ES-I3 (cell line): ENCODE data around the gene GAS2L1.
"Not testable (repeated sequence)": the region's sequence is repeated elsewhere in the genome, so short reads cannot be mapped to it uniquely, and the experiment has no call there.

Source experiments
- H3K36me3 ChIP-seq: 2 replicates; pipeline ENCODE4 v1.6.1; 2013; ENCODE audit warnings: mild to moderate bottlenecking, low read length, control low read depth, moderate library complexity; ENCODE audit not compliant: insufficient read depth
- H3K4me1 ChIP-seq: 2 replicates; pipeline ENCODE4 v1.6.1; 2013; ENCODE audit warnings: mild to moderate bottlenecking, control low read depth, low read length; ENCODE audit not compliant: insufficient read depth
- H3K9ac ChIP-seq: 2 replicates; pipeline ENCODE4 v1.6.1; 2013; ENCODE audit warnings: low read depth, mild to moderate bottlenecking, low read length, moderate library complexity
- H3K9me3 ChIP-seq: 2 replicates; pipeline ENCODE4 v1.6.1; 2013; ENCODE audit warnings: mild to moderate bottlenecking, low read length, moderate library complexity; ENCODE audit not compliant: control insufficient read depth, insufficient read depth

GAS2L1 gene

DNA sequence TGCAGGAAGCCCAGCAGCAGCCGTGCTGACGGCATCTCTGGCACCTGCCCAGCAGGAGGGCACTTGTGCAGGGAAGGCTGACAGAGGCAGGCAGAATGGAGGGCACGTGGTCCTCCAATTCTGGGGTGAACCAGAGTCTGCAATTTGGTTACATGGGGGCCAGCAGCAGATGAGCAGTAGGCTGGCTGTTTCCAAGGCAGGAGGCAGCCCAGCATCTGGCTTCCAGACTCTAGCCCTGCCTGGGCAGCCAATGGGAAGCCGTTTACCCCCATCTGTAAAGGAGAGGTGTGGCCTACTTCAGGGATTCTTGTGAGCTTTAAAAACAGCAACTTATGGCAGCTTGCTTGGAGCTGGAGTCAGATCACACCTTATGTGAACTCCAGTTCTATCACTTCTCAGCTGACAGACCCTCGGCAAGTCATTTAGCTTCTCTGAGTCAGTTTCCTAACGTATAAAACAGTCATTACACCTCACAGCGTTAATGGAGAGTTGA is 36.9 kb downstream of the GAS2L1 start:
- Histone ChIP-seq H3K9me3 (no peaks in the 10 kb centered on the region), H3K9ac (no peak overlapping the region), H3K36me3 (peaks cover 17% of the 10 kb centered on the region), H3K4me1 (no peaks in the 10 kb centered on the region)

DNA sequence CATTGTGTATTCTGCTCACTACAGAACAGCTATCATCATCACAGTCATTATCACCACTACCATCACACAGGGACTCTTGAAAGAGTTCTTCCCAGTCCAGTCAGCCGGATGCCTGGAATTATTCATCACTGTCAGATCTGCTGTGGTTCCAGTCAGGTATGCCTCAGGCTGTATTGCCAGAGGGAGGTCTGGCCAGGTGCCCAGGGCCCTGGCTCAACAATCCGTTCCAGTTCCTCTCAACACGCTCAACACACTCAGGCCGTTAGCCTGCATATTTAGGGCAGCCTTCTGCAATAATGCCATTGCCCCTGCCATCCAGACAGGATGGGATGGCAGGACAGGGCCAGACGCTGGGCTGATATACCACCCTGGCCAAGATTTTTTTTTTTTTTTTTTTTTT is 37.7 kb downstream of the GAS2L1 start:
- Histone ChIP-seq H3K9ac (no peak overlapping the region), H3K36me3 (peaks cover 16% of the 10 kb centered on the region), H3K9me3 (no peaks in the 10 kb centered on the region), H3K4me1 (no peaks in the 10 kb centered on the region)

DNA sequence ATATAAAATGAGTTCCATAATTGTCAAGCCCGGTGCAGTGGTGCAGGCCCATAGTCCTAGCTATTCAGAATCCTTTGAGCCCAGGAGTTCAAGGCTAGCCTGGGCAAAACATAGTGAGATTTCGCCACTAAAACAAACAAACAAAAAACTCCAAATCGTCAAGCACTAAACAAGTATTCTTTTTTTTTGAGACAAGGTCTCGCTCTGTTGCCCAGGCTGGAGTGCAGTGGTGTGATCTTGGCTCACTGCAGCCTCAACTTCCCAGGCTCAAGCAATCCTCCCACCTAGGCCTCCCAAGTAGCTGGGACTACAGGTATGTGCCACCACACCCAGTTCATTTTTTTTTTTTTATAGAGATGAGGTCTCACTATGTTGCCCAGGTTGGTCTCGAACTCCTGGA is 38.4 kb downstream of the GAS2L1 start:
- not testable (repeated sequence) for H3K4me1 ChIP-seq, H3K9ac ChIP-seq, H3K9me3 ChIP-seq
- peaks cover 17% of the 10 kb centered on the region for H3K36me3 ChIP-seq

DNA sequence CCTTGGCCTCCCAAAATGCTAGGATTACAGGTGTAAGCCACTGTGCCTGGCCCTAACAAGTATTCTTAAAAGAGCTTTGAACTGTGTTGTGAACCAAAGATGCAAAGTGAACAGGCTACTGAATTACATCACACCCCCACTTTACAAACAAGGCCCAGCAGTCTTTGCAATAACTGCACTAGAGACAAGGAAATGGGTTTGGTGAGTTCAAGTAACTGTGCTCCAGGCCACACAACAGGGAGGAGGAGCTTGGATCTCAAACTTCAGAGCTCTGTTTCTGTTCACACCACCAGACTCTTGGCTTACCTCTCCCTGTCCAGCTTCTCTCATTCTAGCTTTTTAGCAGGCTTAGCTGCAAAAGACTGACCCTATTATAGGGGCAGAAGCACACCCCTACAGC is 39.5 kb downstream of the GAS2L1 start:
- H3K4me1 ChIP-seq, result no peaks in the 10 kb centered on the region
- H3K9ac ChIP-seq, result no peak overlapping the region
- H3K36me3 ChIP-seq, result peaks cover 21% of the 10 kb centered on the region
- H3K9me3 ChIP-seq, result no peaks in the 10 kb centered on the region

DNA sequence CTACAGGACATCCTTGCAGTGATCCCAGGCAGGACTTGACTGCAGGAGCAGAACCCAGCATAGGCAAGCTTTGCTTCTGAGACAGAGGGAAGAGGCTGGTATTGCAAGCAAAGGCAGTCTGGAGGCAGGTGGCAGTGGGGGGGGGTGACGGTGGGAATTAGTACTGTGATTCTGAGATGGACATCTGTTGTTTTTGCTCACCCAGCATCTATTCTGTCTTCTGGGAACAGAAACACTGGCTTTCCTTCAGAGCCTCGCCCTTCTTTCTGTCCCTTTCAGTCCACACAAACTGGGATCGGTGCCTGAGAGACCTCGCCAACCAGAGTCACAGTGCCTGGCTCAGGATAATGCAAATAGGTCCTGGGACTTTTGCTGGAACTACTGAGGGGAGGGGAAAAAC is 40.2 kb downstream of the GAS2L1 start:
- Histone ChIP-seq H3K4me1 (no peaks in the 10 kb centered on the region), H3K36me3 (peaks cover 22% of the 10 kb centered on the region), H3K9me3 (no peaks in the 10 kb centered on the region), H3K9ac (no peak overlapping the region)

DNA sequence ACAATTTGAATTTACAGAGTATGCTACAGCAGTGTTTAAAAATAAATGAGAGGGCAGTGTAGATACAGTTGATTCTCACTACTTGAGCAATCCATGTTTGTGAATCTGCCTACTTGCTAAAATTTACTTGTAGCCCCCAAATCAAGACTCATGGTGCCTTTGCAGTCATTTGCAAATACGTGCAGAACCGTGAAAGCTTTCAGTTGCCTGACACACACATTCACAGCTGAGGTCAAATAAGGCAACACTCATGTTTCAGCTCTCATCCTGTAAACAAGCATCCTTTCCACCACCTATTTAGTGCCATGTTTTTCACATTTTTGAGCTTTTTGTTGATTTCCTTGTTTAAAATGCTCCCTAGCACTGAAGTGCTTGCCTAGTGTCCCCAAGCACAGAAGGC is 41.6 kb downstream of the GAS2L1 start:
- Histone ChIP-seq H3K36me3 (peaks cover 22% of the 10 kb centered on the region), H3K9me3 (no peaks in the 10 kb centered on the region), H3K9ac (no peak overlapping the region), H3K4me1 (no peaks in the 10 kb centered on the region)

DNA sequence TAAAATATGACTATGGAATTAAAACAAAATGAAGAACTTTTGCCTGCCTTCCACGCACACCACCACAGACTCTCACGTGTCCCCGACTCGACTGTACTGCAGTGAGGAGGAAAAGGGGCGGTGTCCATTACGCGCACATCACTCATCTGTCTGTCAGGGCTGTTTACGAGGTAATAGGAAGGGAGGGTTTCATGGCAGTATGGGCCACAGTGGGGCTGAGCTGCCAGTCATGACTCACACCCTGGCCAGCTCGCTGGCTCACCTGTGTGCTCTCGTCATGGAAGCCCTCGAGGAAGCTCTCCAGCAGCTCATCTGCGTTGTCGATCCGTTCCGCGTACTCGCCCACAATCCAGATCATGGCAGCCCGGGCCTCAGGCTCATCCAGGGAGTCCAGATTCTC is 42.5 kb downstream of the GAS2L1 start:
- Histone ChIP-seq H3K9ac (no peak overlapping the region), H3K4me1 (no peaks in the 10 kb centered on the region), H3K36me3 (peaks cover 22% of the 10 kb centered on the region)

DNA sequence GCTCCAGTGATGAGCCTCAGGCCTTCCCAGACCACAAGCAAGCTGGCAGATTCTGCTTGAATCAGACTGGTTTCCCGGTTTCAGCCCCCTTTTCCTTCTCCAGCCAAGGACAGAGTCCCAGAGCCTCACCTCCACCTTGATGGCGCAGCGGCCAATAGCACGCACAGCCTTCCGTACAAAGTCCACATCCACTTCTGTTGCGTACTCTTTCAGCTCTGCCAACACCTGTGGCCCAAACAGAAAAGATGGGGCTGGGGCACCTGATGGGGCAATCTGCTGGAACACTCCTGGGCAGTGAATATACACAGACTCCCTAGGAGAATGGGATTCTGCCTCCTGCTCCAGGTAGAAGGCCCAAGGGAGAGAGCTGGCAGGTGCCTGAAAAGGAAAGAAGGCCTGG is 44.6 kb downstream of the GAS2L1 start:
- H3K9me3 ChIP-seq, result no peaks in the 10 kb centered on the region
- H3K4me1 ChIP-seq, result no peaks in the 10 kb centered on the region
- no peak overlapping the region for H3K9ac ChIP-seq
- H3K36me3 ChIP-seq, result peaks cover 24% of the 10 kb centered on the region

More for the DNA sequence above, 42.5 kb downstream of the GAS2L1 start:
- no peaks in the 10 kb centered on the region for H3K9me3 ChIP-seq

DNA sequence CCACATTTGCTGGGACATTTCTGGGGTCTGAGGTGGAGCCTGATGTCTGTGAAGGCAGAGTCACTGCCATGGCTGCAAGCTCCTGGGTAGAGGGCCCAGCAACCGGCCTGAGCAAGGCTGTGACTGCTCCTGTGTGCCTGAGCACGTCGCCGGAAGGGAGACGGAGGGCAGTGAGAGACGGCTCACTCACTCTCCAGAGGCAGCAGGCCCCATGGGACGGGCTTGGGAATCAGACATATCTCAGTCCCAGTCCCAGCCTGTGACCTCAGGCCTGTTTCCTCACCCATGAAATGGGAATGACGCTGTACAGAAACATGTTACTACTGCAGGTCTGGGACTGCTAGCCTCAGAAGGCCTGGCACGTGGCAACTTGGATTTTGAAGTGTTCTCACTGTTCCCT is 45.4 kb downstream of the GAS2L1 start:
- Histone ChIP-seq H3K9ac (no peak overlapping the region), H3K36me3 (peaks cover 24% of the 10 kb centered on the region), H3K9me3 (no peaks in the 10 kb centered on the region), H3K4me1 (no peaks in the 10 kb centered on the region)

DNA sequence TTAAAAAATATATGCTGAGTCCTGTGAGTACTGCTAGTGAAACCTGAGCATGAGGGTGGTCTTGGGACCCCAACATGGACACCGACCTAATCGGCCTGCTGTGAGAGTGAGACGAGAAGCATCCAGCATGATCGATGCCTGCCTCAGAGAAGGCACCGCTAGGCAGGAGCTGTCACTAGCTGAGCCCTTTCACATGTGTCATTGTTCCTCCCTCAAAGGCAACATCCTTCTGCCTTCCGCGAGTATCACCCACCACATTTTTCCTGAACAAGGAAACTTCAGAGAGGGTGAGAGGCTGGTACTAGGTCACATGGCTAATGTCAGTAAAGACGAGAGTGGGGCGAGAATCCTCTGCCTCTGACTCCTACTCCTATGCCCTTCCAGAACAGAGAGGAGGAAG is 46.3 kb downstream of the GAS2L1 start:
- H3K4me1 ChIP-seq, result no peaks in the 10 kb centered on the region
- peaks cover 20% of the 10 kb centered on the region for H3K36me3 ChIP-seq
- no peak overlapping the region for H3K9ac ChIP-seq
- H3K9me3 ChIP-seq, result no peaks in the 10 kb centered on the region

DNA sequence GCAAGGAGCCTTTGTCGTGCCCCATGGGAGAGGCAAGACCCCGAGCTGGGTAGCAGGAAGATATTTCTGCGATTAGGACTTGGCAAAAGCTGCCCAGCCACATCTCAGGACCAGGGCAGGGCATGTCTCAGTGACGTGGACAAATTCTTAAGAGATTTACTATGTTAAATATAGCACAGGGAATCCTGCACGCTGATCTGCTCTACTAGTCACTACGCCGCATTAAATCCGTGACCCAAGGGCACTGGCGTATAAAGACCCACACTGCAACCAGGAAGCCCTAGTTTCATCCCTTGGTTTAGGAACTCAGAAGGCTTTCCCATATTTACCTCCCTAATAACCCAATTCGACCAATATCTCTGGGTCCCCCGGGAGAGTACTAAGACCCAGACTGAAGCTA is 46.8 kb downstream of the GAS2L1 start:
- Histone ChIP-seq H3K36me3 (peaks cover 20% of the 10 kb centered on the region), H3K9me3 (no peaks in the 10 kb centered on the region), H3K9ac (no peak overlapping the region), H3K4me1 (no peaks in the 10 kb centered on the region)

DNA sequence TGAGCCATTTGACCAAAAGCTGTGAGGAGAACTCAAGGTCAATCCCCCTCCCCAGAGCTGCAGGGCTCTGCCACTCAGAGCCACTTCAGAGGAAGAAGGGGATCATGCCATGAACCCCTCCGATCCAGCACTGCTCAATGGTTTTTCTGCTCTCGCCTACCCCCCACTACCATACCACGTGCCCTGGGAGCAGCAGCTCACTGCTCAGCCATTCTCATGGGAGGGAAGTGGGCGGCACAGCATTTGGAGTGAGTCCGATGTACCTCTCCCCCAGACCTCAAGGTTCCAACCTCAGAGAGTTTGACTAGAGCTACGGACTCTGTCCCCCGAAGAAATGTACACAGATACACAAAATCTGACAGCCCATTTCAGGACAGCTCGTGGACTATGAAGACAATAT is 47.4 kb downstream of the GAS2L1 start:
- no peak overlapping the region for H3K9ac ChIP-seq
- no peaks in the 10 kb centered on the region for H3K4me1 ChIP-seq
- peaks cover 22% of the 10 kb centered on the region for H3K36me3 ChIP-seq
- no peaks in the 10 kb centered on the region for H3K9me3 ChIP-seq

DNA sequence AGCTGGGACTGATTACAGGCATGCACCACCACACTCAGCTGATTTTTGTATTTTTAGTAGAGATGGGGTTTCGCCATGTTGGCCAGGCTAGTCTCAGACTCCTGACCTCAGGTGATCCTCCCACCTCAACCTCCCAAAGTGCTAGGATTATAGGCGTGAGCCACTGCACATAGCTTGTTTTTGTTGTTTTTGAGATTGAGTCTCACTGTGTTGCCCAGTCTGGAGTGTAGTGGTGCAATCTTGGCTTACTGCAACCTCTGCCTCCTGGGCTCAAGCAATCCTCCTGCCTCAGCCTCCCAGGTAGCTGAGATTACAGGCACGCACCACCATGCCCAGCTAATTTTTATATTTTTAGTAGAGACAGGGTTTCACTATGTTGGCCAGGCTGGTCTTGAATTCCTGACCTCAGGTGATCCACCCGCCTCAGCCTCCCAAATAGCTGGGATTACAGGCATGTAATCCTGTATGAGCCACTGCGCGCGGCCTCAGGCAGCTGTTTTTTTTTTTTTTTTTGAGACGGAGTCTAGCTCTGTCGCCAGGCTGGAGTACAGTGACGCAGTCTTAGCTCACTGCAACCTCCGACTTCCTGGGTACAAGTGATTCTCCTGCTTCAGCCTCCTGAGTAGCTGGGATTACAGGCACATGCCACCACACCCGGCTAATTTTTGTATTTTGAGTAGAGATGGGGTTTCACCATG is 50.9 kb downstream of the GAS2L1 start:
- H3K4me1 ChIP-seq, H3K9me3 ChIP-seq: not testable (repeated sequence)
- peaks cover 11% of the 10 kb centered on the region for H3K36me3 ChIP-seq

DNA sequence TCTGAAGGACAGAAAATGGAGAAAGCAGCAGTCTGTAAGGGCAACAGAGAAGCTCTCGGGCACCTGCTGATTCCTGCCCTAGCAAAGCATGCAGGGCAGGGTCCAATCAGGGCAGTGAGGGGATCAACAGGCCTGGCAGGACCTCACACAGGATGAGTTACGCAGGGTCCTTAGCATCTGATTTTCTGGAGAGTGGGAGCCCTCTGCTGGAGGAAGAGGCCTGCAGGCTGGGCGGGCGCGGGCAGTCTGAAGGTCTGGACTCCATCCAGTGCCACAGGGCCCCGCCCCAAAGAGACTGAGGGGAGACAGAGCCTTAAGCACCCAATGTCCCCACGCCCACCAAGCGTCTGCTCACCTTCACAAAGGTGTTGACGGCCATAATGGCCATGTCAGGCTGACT is 53.0 kb downstream of the GAS2L1 start:
- Histone ChIP-seq H3K36me3 (peaks cover 10% of the 10 kb centered on the region), H3K4me1 (no peaks in the 10 kb centered on the region), H3K9me3 (no peaks in the 10 kb centered on the region), H3K9ac (no peak overlapping the region)

More for the DNA sequence above, 50.9 kb downstream of the GAS2L1 start:
- H3K9ac ChIP-seq, result not testable (repeated sequence)
